Fibroblast of upper back skin (primary cell): ENCODE measurements around the gene PAXX.

Experiments used
- DNase-seq: peaks from one replicate; pipeline ENCODE4 v3.0.0-alpha.2; 2013

Gene PAXX

GRCh38 chr9:136991993-136992818, at the start of gene PAXX:
PAXX (plus strand) TSS chr9:136992422; CDS start chr9:136992444, 22 bp downstream.
- DNase-seq, result peak; percentile 88

- DNase-seq, result no peak
Observed at GRCh38 chr9:136942881-136943230, 49.4 kb upstream of the PAXX start.

GRCh38 chr9:136943291-136944211, 48.7 kb upstream of the PAXX start:
- DNase-seq, result no peak

GRCh38 chr9:136944212-136944518, 48.1 kb upstream of the PAXX start:
- peak; percentile 43 for DNase-seq

GRCh38 chr9:136944519-136945332, 47.5 kb upstream of the PAXX start, which contains the start of the genes C8G and FBXW5:
C8G (plus strand) TSS chr9:136945243; CDS start chr9:136945321, 78 bp downstream.
FBXW5 (minus strand) TSS chr9:136944738; CDS start chr9:136944083, 655 bp downstream.
- DNase-seq, result peak; percentile 92

GRCh38 chr9:136945333-136946227, 46.6 kb upstream of the PAXX start:
- no peak for DNase-seq

GRCh38 chr9:136946228-136947027, 45.8 kb upstream of the PAXX start:
- no peak for DNase-seq

- DNase-seq, result no peak
Observed at GRCh38 chr9:136947028-136947891, 45.0 kb upstream of the PAXX start.

GRCh38 chr9:136947955-136948510, 44.2 kb upstream of the PAXX start:
- DNase-seq, result peak; percentile 15

GRCh38 chr9:136949239-136949816, 42.9 kb upstream of the PAXX start:
- DNase-seq, result no peak

GRCh38 chr9:136949817-136950655, 42.2 kb upstream of the PAXX start:
- peak; percentile 75 for DNase-seq

- no peak for DNase-seq
Observed at GRCh38 chr9:136950656-136951276, 41.5 kb upstream of the PAXX start.

- no peak for DNase-seq
Observed at GRCh38 chr9:136951541-136952320, 40.5 kb upstream of the PAXX start, which contains the start of gene LCN12. LCN12 (plus strand) TSS chr9:136952273; CDS start chr9:136952328, 55 bp downstream.

GRCh38 chr9:136952321-136952850, 39.8 kb upstream of the PAXX start:
- no peak for DNase-seq

GRCh38 chr9:136952876-136953770, 39.1 kb upstream of the PAXX start:
- DNase-seq, result no peak
